ENCODE results near the gene CIC. TPM values are rescaled to one million over a fixed set of nuclear protein-coding genes. Genes with fewer than 3 reads are reported as not detected.

Gene CIC
- total and polyA plus RNA-seq, 3 donors from 2014 or later = 95.6 to 181 (median 163) TPM

GRCh38 chr19:42274065-42274682 is 5.1 kb downstream of the CIC start:
- Histone ChIP-seq H3K4me1 (peaks cover 47% of the 10 kb centered on the region), H3K27ac (no peak overlapping the region), H3K9me3 (no peaks in the 10 kb centered on the region), H3K36me3 (ENCODE audit: low read depth, missing control alignments) (no peaks in the 10 kb centered on the region), H3K4me3 (no peak overlapping the region), H3K27me3 (no peaks in the 10 kb centered on the region)
- 89 to 94% methylated on average over 11 to 22 of the region's 22 CpGs for WGBS, 2 donors
- DNase-seq = no peak
- TF ChIP-seq CTCF (IDR thresholded peaks at IDR 0.05) = no peak
- no peak for TF ChIP-seq POLR2A (IDR thresholded peaks at IDR 0.05)
- intact Hi-C loops (cut with DNase I; ENCODE audit: low total_unique reads) = no loop called here

DNA sequence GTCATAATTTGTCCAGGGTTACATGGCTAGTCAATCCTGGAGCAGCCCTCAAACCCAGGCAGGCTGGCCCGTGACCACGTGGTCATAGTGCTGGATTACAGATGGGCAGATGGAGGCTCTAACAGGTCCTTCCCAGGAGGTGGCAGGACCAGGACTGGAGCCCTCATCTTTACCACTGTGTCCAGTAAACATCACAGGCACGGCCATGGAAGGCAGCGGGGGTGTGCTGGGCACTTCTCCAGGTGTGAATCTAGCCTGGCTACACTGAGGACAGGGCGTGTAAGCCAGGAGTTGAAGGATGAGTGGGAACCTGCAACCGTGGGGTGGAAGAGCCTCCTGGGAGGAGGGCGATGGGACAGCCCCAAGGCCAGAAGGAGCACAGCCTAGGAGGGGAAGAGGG is 6.1 kb downstream of the CIC start:
- H3K4me3 ChIP-seq = no peak overlapping the region
- WGBS, 2 donors = 75% methylated on average over 7 of the region's 7 CpGs
- intact Hi-C loops (cut with DNase I; ENCODE audit: low total_unique reads) = no loop called here
- no peaks in the 10 kb centered on the region for H3K36me3 ChIP-seq (ENCODE audit: low read depth, missing control alignments)
- DNase-seq = no peak
- H3K27me3 ChIP-seq = no peaks in the 10 kb centered on the region
- H3K9me3 ChIP-seq = no peaks in the 10 kb centered on the region
- peaks cover 48% of the 10 kb centered on the region for H3K4me1 ChIP-seq
- no peak overlapping the region for H3K27ac ChIP-seq
- TF ChIP-seq CTCF (IDR thresholded peaks at IDR 0.05) (no peak), POLR2A (IDR thresholded peaks at IDR 0.05) (no peak)

DNA sequence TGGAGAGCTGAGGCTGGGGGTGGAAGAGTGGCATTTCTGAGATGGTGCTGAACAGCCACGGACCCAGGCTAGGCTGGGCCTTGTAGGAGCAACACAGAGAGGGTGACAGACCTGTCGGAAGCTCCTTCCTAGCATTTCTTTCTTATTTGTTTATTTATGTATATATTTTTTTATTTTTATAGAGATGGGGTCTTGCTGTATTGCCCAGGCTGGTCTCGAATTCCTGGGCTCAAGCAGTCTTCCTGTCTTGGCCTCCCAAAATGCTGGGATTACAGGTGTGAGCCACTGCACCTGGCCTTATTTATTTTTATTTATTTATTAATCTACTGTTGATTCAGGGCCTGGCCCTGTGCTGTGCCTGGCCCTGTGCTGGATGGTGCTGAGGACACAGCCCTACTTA is 6.5 kb downstream of the CIC start:
- 91 to 92% methylated on average over 3 of the region's 3 CpGs for WGBS, 2 donors
- Histone ChIP-seq H3K4me3 (no peak overlapping the region), H3K27ac (no peak overlapping the region), H3K4me1 (peaks cover 44% of the 10 kb centered on the region), H3K9me3 (no peaks in the 10 kb centered on the region), H3K27me3 (no peaks in the 10 kb centered on the region), H3K36me3 (ENCODE audit: low read depth, missing control alignments) (no peaks in the 10 kb centered on the region)
- TF ChIP-seq POLR2A (IDR thresholded peaks at IDR 0.05) = no peak
- no peak for TF ChIP-seq CTCF (IDR thresholded peaks at IDR 0.05)
- intact Hi-C loops (cut with DNase I; ENCODE audit: low total_unique reads) = no loop called here
- DNase-seq = no peak

- H3K4me3 ChIP-seq = no peak overlapping the region
- no peak for TF ChIP-seq POLR2A (IDR thresholded peaks at IDR 0.05)
- no peak for TF ChIP-seq CTCF (IDR thresholded peaks at IDR 0.05)
- H3K4me1 ChIP-seq = peaks cover 41% of the 10 kb centered on the region
- DNase-seq = no peak
- H3K9me3 ChIP-seq = no peaks in the 10 kb centered on the region
- WGBS, 2 donors = 58 to 65% methylated on average over 3 of the region's 3 CpGs
- no peak overlapping the region for H3K27ac ChIP-seq
- no peaks in the 10 kb centered on the region for H3K36me3 ChIP-seq (ENCODE audit: low read depth, missing control alignments)
- no peaks in the 10 kb centered on the region for H3K27me3 ChIP-seq
- intact Hi-C loops (cut with DNase I; ENCODE audit: low total_unique reads) = no loop called here
Observed at GRCh38 chr19:42276284-42276683, 7.2 kb downstream of the CIC start.

GRCh38 chr19:42276821-42277220 is 7.8 kb downstream of the CIC start:
- Histone ChIP-seq H3K27ac (no peak overlapping the region), H3K9me3 (no peaks in the 10 kb centered on the region), H3K27me3 (no peaks in the 10 kb centered on the region), H3K4me1 (peaks cover 44% of the 10 kb centered on the region), H3K4me3 (no peak overlapping the region), H3K36me3 (ENCODE audit: low read depth, missing control alignments) (no peaks in the 10 kb centered on the region)
- intact Hi-C loops (cut with DNase I; ENCODE audit: low total_unique reads) = no loop called here
- 85 to 88% methylated on average over 4 of the region's 4 CpGs for WGBS, 2 donors
- TF ChIP-seq CTCF (IDR thresholded peaks at IDR 0.05) (no peak), POLR2A (IDR thresholded peaks at IDR 0.05) (no peak)
- no peak for DNase-seq
